ENCODE results near the gene TRMT10B. TPM values are rescaled to one million over a fixed set of nuclear protein-coding genes. Genes with fewer than 3 reads are reported as not detected.

TRMT10B gene
- total RNA-seq, 4 donors from 2014 or later: 3.5 to 11.3 (median 7.1) TPM

DNA sequence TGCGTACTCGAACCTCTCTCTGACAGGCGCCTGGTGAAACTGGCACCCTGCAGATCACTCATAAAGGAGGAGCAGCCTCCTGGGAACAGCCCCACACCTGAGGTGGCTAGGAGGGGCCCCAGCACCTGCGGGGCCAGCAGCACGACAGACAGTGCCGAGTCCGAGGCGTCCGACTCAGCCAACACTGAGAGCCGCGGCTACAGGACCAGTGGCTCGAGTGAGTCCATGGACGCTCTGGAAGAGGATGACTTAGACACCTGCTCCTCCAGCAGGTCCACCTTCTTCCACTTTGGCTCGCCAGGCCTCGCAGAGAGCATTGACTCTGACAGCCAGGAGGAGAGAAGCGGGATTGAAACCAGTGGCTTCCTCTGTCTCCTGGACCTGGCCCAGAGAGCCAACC is 13.5 kb upstream of the TRMT10B start:
- H3K27ac ChIP-seq: no peak overlapping the region
- no peaks in the 10 kb centered on the region for H3K27me3 ChIP-seq
- WGBS, 2 donors: 90 to 93% methylated on average over 9 to 12 of the region's 16 CpGs
- H3K9me3 ChIP-seq: no peaks in the 10 kb centered on the region
- DNase-seq: no peak
- TF ChIP-seq, protein P1, sequence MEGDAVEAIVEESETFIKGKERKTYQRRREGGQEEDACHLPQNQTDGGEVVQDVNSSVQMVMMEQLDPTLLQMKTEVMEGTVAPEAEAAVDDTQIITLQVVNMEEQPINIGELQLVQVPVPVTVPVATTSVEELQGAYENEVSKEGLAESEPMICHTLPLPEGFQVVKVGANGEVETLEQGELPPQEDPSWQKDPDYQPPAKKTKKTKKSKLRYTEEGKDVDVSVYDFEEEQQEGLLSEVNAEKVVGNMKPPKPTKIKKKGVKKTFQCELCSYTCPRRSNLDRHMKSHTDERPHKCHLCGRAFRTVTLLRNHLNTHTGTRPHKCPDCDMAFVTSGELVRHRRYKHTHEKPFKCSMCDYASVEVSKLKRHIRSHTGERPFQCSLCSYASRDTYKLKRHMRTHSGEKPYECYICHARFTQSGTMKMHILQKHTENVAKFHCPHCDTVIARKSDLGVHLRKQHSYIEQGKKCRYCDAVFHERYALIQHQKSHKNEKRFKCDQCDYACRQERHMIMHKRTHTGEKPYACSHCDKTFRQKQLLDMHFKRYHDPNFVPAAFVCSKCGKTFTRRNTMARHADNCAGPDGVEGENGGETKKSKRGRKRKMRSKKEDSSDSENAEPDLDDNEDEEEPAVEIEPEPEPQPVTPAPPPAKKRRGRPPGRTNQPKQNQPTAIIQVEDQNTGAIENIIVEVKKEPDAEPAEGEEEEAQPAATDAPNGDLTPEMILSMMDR (IDR thresholded peaks at IDR 0.05): no peak
- no peak for TF ChIP-seq POLR2A (IDR thresholded peaks at IDR 0.05)
- no peaks in the 10 kb centered on the region for H3K4me1 ChIP-seq
- no peaks in the 10 kb centered on the region for H3K36me3 ChIP-seq
- intact Hi-C loops (cut with DNase I): no loop called here
- no peak overlapping the region for H3K4me3 ChIP-seq (replicated peaks in 1 of 3)

DNA sequence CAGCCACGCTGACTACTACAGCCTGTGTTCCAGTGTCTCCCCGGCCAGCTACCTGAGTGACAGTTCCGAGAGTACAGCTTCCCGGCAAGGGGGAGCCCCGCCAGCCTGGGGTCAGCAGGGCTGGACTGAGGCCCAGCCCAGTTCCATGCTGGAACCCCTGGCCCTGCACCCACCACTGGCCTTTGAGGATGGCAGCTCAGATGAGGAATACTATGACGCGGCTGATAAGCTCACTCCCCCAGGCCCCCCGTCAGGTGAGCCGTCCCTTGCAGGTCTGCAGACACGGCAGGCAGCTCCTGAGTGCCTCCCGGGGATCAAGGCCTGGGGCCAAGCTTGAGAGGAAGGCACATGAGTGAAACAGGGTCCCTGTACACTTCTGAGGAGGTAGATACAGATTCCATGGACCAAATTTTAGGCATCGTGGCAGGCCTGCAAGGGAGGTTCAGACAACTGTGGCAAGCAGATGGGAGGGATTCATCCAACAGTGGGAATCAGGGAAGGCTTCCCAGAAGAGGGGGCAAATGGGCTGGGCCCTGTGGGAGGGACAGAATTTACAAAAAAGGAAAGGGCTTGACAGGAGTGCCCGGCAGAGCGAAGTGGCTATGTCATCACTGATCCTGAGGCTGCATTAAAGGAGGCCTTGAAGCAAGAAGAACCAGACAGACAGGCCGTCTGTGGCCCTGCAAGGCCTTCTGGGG is 12.8 kb upstream of the TRMT10B start:
- Histone ChIP-seq H3K36me3 (no peaks in the 10 kb centered on the region), H3K4me1 (no peaks in the 10 kb centered on the region), H3K4me3 (replicated peaks in 1 of 3) (no peak overlapping the region), H3K27ac (no peak overlapping the region), H3K9me3 (no peaks in the 10 kb centered on the region), H3K27me3 (no peaks in the 10 kb centered on the region)
- no peak for TF ChIP-seq POLR2A (IDR thresholded peaks at IDR 0.05)
- TF ChIP-seq, protein P1 (IDR thresholded peaks at IDR 0.05): no peak
- WGBS, 2 donors: 81% methylated on average over 5 to 7 of the region's 15 CpGs
- intact Hi-C loops (cut with DNase I): no loop called here
- DNase-seq: no peak

DNA sequence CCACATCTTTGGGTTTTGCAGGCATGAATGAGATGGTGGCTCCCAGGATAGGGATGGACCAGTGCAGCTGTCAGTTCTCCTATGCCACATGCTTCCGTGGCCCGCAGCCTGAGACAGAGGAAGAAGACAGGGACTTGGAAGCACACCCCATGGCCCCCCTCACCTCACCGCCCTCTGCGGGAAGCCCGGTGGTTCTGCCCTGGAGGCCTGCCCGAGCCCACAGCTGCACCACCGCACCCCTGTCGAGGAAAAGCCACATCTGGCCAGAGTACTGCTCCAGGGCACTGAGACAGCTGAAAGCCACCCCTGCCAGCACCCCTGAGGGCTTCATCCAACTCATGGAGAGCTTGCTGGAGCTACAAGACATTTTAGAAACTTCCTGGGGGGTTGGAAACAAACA is 7.6 kb upstream of the TRMT10B start:
- H3K4me1 ChIP-seq: no peaks in the 10 kb centered on the region
- no peak overlapping the region for H3K27ac ChIP-seq
- no peak for TF ChIP-seq POLR2A (IDR thresholded peaks at IDR 0.05)
- TF ChIP-seq, protein P1 (IDR thresholded peaks at IDR 0.05): no peak
- H3K9me3 ChIP-seq: no peaks in the 10 kb centered on the region
- DNase-seq: no peak
- intact Hi-C loops (cut with DNase I): no loop called here
- H3K27me3 ChIP-seq: no peaks in the 10 kb centered on the region
- H3K4me3 ChIP-seq (replicated peaks in 1 of 3): no peak overlapping the region
- no peaks in the 10 kb centered on the region for H3K36me3 ChIP-seq
- 80 to 83% methylated on average over 3 of the region's 8 CpGs for WGBS, 2 donors

GRCh38 chr9:37746448-37747270 is 6.9 kb upstream of the TRMT10B start:
- H3K27ac ChIP-seq: no peak overlapping the region
- intact Hi-C loops (cut with DNase I): no loop called here
- H3K36me3 ChIP-seq: no peaks in the 10 kb centered on the region
- H3K9me3 ChIP-seq: no peaks in the 10 kb centered on the region
- no peak for DNase-seq
- H3K4me3 ChIP-seq (replicated peaks in 1 of 3): no peak overlapping the region
- TF ChIP-seq, protein P1 (IDR thresholded peaks at IDR 0.05): no peak
- no peak for TF ChIP-seq POLR2A (IDR thresholded peaks at IDR 0.05)
- WGBS, 2 donors: 74 to 79% methylated on average over 13 to 16 of the region's 24 CpGs
- H3K27me3 ChIP-seq: no peaks in the 10 kb centered on the region
- H3K4me1 ChIP-seq: no peaks in the 10 kb centered on the region

- Histone ChIP-seq H3K27me3 (no peaks in the 10 kb centered on the region), H3K27ac (no peak overlapping the region), H3K4me3 (replicated peaks in 1 of 3) (no peak overlapping the region), H3K4me1 (no peaks in the 10 kb centered on the region), H3K9me3 (no peaks in the 10 kb centered on the region), H3K36me3 (no peaks in the 10 kb centered on the region)
- no peak for TF ChIP-seq POLR2A (IDR thresholded peaks at IDR 0.05)
- TF ChIP-seq, protein P1 (IDR thresholded peaks at IDR 0.05): peak; percentile 63 to 91 (median 69)
- WGBS, 2 donors: 34 to 37% methylated on average over 3 of the region's 3 CpGs
- peak; percentile 52 to 57 for DNase-seq
- intact Hi-C loops (cut with DNase I): no loop called here
Observed at GRCh38 chr9:37747271-37747753, 6.3 kb upstream of the TRMT10B start.

Measured in thyroid gland (tissue), 4 donors.